T47D (cell line): ENCODE measurements around the gene KRTAP4-12.
"Not testable (repeated sequence)": the region's sequence is repeated elsewhere in the genome, so short reads cannot be mapped to it uniquely, and the experiment has no call there.

Source experiments
- DNase-seq, 2 experiments: peaks; one replicate each; pipeline versions ENCODE4 v3.0.0 to v3.0.0-alpha.2; 2011 to 2012; ENCODE audit warnings: low read depth in 1 of 2, low spot score in 1 of 2
- JUND ChIP-seq: IDR thresholded peaks from 2 replicates; pipeline ENCODE4 v1.6.1; 2012; ENCODE audit warnings: low read depth
- in situ Hi-C: cut with HindIII; loops from 2 replicates; pipeline ENCODE4 v1.10.0; 2016; ENCODE audit warnings: low sequenced_read_pairs, low pct_unique_long_range_greater_than_20kb

Gene KRTAP4-12

GRCh38 chr17:41123991-41124371 is at the start of gene KRTAP4-12:
KRTAP4-12 (minus strand) TSS chr17:41124182; CDS start chr17:41124122, 60 bp downstream.
- in situ Hi-C loops, DNase-seq: not testable (repeated sequence)

- in situ Hi-C loops: no loop called here
- no peak for TF ChIP-seq JUND
- no peak for DNase-seq
These were observed 47.9 kb upstream of the KRTAP4-12 start for GRCh38 chr17:41171886-41172285.

GRCh38 chr17:41168121-41168520 is 44.1 kb upstream of the KRTAP4-12 start, which contains the start of gene KRTAP4-3:
KRTAP4-3 (minus strand) TSS chr17:41168221; CDS start chr17:41168172, 49 bp downstream.
- TF ChIP-seq JUND: no peak
- DNase-seq: no peak
- in situ Hi-C loops: no loop called here

GRCh38 chr17:41167561-41167960 is 43.6 kb upstream of the KRTAP4-12 start:
- in situ Hi-C loops: no loop called here
- no peak for TF ChIP-seq JUND
- DNase-seq: no peak

GRCh38 chr17:41163828-41164227 is 39.8 kb upstream of the KRTAP4-12 start:
- in situ Hi-C loops: no loop called here
- TF ChIP-seq JUND: no peak
- no peak for DNase-seq

- no peak for TF ChIP-seq JUND
- in situ Hi-C loops: no loop called here
- DNase-seq: peak in 1 of 2 experiments; percentile 7
These were observed 36.7 kb upstream of the KRTAP4-12 start, which contains the start of gene KRTAP4-4 for GRCh38 chr17:41160648-41161047. KRTAP4-4 (minus strand) TSS chr17:41160748; CDS start chr17:41160691, 57 bp downstream.

- in situ Hi-C loops, DNase-seq: not testable (repeated sequence)
These were observed 36.2 kb upstream of the KRTAP4-12 start for GRCh38 chr17:41160190-41160589.

- in situ Hi-C loops: no loop called here
- no peak for TF ChIP-seq JUND
- no peak for DNase-seq
These were observed 29.9 kb upstream of the KRTAP4-12 start for GRCh38 chr17:41153856-41154255.

GRCh38 chr17:41151525-41151924 is 27.5 kb upstream of the KRTAP4-12 start:
- DNase-seq: no peak
- in situ Hi-C loops: no loop called here

GRCh38 chr17:41150026-41150425 is 26.0 kb upstream of the KRTAP4-12 start:
- no peak for DNase-seq
- TF ChIP-seq JUND: no peak
- in situ Hi-C loops: no loop called here

More at GRCh38 chr17:41151525-41151924, 27.5 kb upstream of the KRTAP4-12 start:
- TF ChIP-seq JUND: no peak

GRCh38 chr17:41149652-41149985 is 25.6 kb upstream of the KRTAP4-12 start, which contains the start of gene KRTAP4-5:
KRTAP4-5 (minus strand) TSS chr17:41149825; CDS start chr17:41149767, 58 bp downstream.
- no peak for DNase-seq
- no peak for TF ChIP-seq JUND
- in situ Hi-C loops: no loop called here

GRCh38 chr17:41148971-41149651 is 25.1 kb upstream of the KRTAP4-12 start:
- DNase-seq, in situ Hi-C loops: not testable (repeated sequence)

GRCh38 chr17:41147531-41148204 is 23.7 kb upstream of the KRTAP4-12 start:
- DNase-seq: no peak
- no peak for TF ChIP-seq JUND
- in situ Hi-C loops: no loop called here
